ENCODE data around the gene PEX14.

Gene PEX14

DNA sequence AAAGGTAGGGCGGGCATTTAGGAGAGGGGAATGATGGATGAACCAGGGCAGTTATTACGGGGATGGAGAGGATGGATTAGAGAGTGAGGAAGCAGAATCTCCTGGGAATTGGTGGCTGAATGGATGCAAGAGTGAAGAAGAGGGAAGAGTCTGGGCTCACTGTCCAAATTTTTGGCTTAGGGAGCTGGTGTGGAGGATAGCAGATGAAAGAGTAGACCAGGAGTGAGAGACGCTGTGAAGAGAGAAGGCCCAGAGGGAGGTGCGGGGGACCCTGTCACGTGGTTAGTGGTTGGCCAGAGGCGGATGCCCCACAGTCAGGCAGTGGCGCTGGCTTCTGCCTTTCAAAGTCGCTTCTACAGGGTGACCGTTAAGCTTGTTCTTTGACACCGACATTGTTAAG, 78.4 kb downstream of the PEX14 start:
- peak; percentile 29 for DNase-seq

GRCh38 chr1:10555635-10556429, 81.1 kb downstream of the PEX14 start:
- peak; percentile 79 for DNase-seq

- peak; percentile 76 for DNase-seq
These were observed 81.8 kb downstream of the PEX14 start for GRCh38 chr1:10556430-10557005.

DNA sequence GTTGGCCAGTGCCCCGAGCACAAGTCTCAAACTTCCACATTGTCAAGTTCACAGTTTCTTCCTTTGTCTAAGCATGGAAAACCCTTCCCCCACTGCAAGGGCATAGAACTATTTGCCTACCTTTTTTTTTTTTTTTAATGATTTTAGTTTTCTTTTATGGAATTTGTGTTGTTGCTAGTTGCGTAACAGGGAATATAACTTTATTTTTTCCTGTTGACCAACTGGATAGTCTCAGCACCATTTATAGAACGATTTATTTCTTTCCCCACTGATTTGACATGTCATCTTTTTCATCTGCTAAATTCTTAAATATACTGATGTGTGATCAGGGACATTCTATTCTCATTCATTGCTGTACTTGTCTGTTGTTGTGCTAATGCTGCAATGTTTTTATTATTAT, 83.0 kb downstream of the PEX14 start:
- DNase-seq = no peak

- peak; percentile 28 for DNase-seq
These were observed 84.6 kb downstream of the PEX14 start for GRCh38 chr1:10559386-10559785.

DNA sequence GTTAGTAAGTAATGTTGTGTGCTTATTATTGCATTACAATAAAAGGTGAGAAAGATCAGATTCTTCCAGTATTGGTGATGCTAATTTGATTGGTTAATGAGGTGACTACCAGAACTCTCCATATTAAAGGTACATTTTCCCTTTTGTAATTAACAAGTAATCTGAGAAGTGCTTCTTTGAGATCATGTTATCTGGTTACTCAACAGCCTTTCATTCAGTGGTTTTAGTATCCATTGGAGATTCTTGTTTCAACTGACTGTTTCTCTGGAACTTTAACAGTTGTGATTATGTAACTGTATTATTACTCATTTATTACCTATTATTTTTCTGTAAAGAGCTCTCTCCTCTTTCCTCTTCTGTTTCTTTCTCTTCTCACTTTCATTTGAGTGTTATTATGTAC, 86.7 kb downstream of the PEX14 start:
- no peak for DNase-seq

GRCh38 chr1:10561955-10562354, 87.2 kb downstream of the PEX14 start:
- DNase-seq = no peak

DNA sequence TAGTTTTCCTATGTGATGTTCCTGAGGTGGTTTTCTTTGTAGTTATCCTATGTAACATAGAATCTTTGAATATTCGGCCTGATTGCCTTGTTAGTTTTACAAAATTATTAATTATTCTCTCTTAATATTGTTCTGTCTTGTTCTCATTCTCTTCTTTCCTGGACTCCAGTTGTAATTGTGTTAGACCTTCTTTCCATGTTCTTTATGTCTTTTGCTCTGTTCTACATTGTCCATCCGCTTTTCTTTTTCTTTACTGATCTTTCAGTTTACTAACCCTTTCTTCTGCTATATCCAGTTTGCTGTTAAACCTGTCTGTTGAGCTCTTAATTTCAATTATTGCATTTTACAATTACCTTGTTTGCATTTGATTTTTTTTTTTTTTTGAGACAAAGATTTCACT, 89.3 kb downstream of the PEX14 start:
- DNase-seq = no peak

DNA sequence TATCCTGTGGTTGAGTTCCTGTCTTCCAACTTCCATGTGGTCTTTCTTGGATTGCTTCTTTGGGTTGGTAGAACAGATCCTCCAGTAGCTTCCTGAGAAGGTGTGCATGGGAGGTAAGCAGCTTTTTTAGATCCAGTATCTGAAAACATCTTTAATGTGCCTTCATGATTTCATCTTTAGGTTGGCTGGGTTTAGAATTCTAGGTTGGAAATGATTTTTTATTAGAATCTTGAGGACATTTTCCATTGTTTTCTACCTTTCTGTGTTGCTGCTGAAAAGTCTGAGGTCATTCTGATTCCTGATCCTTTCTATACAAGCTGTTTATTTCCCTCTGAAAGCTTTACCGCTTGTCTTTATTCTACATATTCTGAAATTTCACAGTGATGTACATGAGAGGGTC, 94.8 kb downstream of the PEX14 start:
- no peak for DNase-seq

GRCh38 chr1:10575616-10576015, 100.9 kb downstream of the PEX14 start:
- no peak for DNase-seq

- no peak for DNase-seq
These were observed 103.3 kb downstream of the PEX14 start for GRCh38 chr1:10578070-10578469.

GRCh38 chr1:10583641-10584040, 108.9 kb downstream of the PEX14 start:
- DNase-seq = no peak

- DNase-seq = no peak
These were observed 110.5 kb downstream of the PEX14 start for GRCh38 chr1:10585242-10585641.

GRCh38 chr1:10586125-10586524, 111.4 kb downstream of the PEX14 start:
- no peak for DNase-seq

GRCh38 chr1:10588640-10589039, 113.9 kb downstream of the PEX14 start:
- no peak for DNase-seq

DNA sequence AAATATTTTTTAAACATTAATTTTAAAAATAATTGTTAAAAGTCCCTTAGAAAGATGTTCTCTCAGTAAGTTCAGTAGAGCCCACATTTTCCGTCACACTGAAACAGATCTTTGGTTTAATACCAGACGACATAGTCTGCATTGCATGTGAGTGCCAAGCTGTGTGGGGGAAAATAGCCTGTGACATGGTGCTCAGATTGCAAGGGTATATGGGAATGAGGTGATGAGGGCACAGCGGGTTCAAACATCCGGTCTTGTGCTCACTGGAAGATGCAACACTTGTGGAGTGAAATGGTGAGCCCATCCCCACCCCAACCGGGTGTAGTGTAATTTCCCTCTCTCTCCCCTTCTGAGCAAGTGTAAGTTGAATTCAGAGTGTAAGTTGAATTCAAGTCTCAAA, 114.3 kb downstream of the PEX14 start:
- DNase-seq = no peak

DNA sequence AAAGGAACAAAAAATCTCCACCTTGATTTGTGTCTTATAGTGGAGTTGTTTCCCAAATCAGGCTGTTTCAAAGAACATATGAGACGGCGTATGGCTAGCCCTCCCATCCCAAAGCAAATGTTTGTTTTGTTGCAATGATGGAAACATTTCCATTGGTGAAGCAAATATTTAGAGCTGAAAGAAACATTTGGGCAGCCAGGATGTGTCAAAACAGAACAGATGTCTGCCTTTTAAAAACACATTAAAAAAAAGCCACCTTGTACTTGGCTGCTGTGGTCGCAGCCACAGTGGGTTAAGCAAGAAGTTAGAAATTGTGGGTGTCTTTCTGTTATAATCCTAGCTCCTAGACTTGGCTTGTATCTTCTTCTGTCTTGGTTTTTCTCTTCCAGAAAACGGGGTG, 116.3 kb downstream of the PEX14 start:
- DNase-seq = no peak

DNA sequence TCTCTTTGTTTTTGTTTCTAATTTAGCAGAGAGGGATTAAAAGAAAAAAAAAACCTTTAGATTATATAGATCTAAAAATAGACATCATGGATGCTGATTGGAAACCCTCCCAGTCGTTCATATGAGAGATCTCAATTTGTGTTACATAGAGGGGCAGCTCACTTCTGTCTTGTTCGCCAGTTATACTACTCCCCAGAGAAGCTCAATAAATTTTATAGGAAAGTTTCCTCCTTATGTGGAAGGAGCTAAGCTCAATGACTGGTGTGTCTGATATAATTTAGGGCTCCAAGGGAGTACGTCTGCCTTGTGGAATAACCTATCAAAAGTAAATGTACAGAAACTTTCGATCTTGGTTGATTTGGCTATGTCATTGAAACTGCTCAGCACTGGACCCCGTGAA, 117.6 kb downstream of the PEX14 start:
- DNase-seq = no peak

GRCh38 chr1:10593750-10594149, 119.0 kb downstream of the PEX14 start:
- DNase-seq = no peak

GRCh38 chr1:10594595-10595223, 120.0 kb downstream of the PEX14 start:
- DNase-seq = no peak

DNA sequence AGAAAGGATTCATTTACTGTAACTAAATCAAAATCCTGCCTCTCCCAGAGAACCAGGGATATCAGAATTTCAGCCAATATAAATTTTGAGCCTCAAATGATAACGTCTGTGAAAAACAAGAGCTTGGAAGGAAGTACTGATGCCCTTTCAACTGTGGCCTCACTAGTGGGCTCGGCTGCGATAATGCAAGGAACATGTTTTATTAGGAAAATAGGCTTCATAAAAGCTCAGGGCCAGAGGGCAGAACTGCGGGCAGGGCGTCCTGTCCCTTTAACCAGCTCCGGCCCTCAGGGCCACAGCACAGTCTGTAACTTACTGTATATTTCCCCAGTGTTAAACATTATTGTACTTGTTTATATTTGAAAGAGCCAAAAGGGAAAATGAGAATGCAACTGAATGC, 122.0 kb downstream of the PEX14 start:
- DNase-seq = no peak

DNA sequence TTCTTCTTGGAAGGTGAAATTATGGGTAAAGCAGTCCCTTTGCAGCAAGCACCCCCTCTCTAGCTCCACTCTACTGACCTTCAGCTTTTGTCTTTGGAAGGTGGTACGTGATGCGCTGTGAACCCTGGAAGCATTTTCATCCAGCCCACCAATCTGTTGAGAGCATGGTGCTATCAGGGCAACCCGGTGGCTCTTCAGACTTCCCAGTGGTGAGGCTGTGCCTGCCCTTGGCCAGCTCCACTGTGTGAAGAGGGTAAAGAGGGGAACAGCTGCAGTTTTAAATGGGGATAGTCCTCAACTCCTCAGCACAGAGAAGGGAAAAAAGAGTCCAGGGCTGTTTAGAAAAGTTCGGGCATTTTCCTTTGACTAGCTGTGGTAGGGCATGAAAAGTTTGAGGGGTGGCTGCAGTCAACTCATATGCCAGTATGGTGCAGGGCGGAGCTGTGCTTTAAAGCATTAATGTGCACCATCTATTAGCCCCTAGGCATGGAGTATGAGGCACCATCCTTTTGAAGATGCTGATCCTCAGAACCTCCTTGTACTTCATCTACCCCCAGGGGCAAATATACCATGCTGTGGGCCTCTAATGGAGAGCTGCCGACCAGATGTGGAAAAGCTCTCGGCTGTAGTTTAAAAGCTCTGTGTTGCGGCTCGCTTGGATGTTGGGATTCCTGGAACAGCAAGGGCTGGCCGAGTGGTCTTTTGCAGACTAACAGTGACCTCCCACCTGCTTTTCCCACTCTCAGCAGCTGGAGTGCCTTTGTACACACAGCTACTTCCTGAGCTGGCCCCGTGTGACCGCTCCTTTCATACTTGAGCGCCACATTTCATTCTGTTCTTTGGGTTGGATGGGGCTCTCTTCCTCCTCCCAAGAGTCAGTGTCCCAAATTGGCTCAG, 123.0 kb downstream of the PEX14 start:
- no peak for DNase-seq

DNA sequence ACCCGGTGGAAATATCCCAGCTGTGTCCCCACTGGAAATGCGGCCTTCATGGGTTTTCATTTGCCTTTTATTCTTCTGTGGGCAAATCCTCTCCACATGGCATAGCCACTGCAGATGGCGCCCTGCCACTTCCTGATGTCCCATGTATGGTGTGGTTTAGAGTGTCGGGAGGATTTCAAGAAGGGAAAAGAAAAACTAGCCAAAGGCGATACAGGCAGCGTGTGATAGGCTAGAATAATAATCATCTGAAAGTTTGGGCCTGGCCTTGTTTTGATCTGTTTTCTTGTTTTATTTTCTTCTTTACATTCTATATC, 123.6 kb downstream of the PEX14 start:
- DNase-seq = no peak
